ENCODE results near the gene CLDN5. TPM values are rescaled to one million over a fixed set of nuclear protein-coding genes. Genes with fewer than 3 reads are reported as not detected.

Gene CLDN5
- total RNA-seq, 1 experiment from 2014 or later, result 0.44 TPM

DNA sequence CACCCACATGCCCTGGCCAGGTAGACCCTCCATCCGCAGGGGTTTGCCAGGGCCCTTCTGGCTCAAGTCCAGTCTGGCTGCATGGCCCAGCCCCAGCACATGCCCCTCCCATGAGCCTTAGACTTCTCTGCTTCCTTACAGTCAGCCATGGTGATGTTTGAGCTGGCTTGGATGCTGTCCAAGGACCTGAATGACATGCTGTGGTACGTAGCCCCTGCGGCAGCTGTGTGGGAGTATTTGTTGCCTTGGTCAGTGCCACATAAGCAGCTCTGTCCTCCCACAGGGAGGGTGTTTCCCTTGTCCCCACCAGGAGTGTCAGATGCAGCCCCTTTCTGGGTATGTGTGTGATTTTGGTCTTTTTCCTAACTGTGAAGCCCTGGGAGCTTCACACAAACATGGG, 27.0 kb downstream of the CLDN5 start:
- Histone ChIP-seq H3K9ac (ENCODE audit: extremely low read depth, insufficient read length, low read length) (no peak overlapping the region), H3K23me2 (ENCODE audit: insufficient read length, low read depth, low read length, poor library complexity, severe bottlenecking) (no peaks in the 10 kb centered on the region), H2BK15ac (ENCODE audit: low read depth, low read length) (no peak overlapping the region), H2BK20ac (ENCODE audit: low read depth, low read length, poor library complexity, severe bottlenecking) (no peak overlapping the region), H3K79me1 (ENCODE audit: insufficient read depth, low read depth, low read length, poor library complexity, severe bottlenecking) (no peaks in the 10 kb centered on the region), H2AK5ac (ENCODE audit: insufficient read length, low read length) (no peak overlapping the region), H3K18ac (ENCODE audit: insufficient read length, low read depth, low read length) (no peak overlapping the region), H3K56ac (ENCODE audit: insufficient read length, low read depth, low read length) (no peak overlapping the region), H3K23ac (ENCODE audit: insufficient read length, low read depth, low read length) (no peak overlapping the region), H3K4ac (ENCODE audit: low read depth, low read length) (no peak overlapping the region), H4K5ac (ENCODE audit: insufficient read length, low read depth, low read length) (no peak overlapping the region), H3T11ph (ENCODE audit: low read length) (no peak overlapping the region), H3K79me2 (ENCODE audit: insufficient read depth, low read length) (no peaks in the 10 kb centered on the region), H2AFZ (ENCODE audit: low read length) (no peak overlapping the region), H3K14ac (ENCODE audit: insufficient read depth, low read length) (no peak overlapping the region), H3K4me1 (ENCODE audit: insufficient read depth, low read length) (no peaks in the 10 kb centered on the region), H3K27ac (ENCODE audit: insufficient read length, low read depth, low read length) (no peak overlapping the region), H2BK5ac (ENCODE audit: insufficient read length, low read length) (no peak overlapping the region), H4K8ac (replicated peaks; ENCODE audit: insufficient read length, low read depth, low read length) (no peak overlapping the region), H3K9me3 (ENCODE audit: control insufficient read depth, low read depth, low read length) (no peaks in the 10 kb centered on the region), H2BK12ac (ENCODE audit: insufficient read length, low read depth, low read length) (no peak overlapping the region), H4K20me1 (ENCODE audit: control insufficient read depth, insufficient read depth, insufficient read length) (no peaks in the 10 kb centered on the region), H3K27me3 (ENCODE audit: insufficient read depth, low read length) (no peaks in the 10 kb centered on the region), H2BK120ac (ENCODE audit: low read depth, low read length, poor library complexity, severe bottlenecking) (no peak overlapping the region), H3K4me2 (ENCODE audit: insufficient read depth, insufficient read length, low read length) (no peak overlapping the region), H4K91ac (ENCODE audit: insufficient read length, low read depth, low read length) (no peak overlapping the region)
- Mint-ChIP-seq H3K27me3 (ENCODE audit: low read depth) (no peaks in the 10 kb centered on the region), H3K36me3 (ENCODE audit: insufficient read depth in 1 of 3, low read depth in 3 of 3) (peaks cover 5 to 72% (median 44%) of the 10 kb centered on the region in 3 experiments), H3K4me3 (no peak overlapping the region), H3K9me3 (no peaks in the 10 kb centered on the region), H3K27ac (no peak overlapping the region), H3K4me1 (no peaks in the 10 kb centered on the region)
- DNase-seq, result no peak
- TF ChIP-seq, protein P1, sequence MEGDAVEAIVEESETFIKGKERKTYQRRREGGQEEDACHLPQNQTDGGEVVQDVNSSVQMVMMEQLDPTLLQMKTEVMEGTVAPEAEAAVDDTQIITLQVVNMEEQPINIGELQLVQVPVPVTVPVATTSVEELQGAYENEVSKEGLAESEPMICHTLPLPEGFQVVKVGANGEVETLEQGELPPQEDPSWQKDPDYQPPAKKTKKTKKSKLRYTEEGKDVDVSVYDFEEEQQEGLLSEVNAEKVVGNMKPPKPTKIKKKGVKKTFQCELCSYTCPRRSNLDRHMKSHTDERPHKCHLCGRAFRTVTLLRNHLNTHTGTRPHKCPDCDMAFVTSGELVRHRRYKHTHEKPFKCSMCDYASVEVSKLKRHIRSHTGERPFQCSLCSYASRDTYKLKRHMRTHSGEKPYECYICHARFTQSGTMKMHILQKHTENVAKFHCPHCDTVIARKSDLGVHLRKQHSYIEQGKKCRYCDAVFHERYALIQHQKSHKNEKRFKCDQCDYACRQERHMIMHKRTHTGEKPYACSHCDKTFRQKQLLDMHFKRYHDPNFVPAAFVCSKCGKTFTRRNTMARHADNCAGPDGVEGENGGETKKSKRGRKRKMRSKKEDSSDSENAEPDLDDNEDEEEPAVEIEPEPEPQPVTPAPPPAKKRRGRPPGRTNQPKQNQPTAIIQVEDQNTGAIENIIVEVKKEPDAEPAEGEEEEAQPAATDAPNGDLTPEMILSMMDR (conservative IDR thresholded peaks at IDR 0.05), result no peak
- no CpG with 5 or more reads among the region's 3 CpGs for WGBS (ENCODE audit: extremely low coverage, insufficient read length, low lambda C conversion rate)

All from H9 (cell line).